Bladder microvascular endothelial cell (primary cell): ENCODE data around the gene ELFN2. TPM values are rescaled to one million over a fixed set of nuclear protein-coding genes. Genes with fewer than 3 reads are reported as not detected.

ENCODE experiments used
- total RNA-seq: library from RNA; depleted of rRNA; stranded (reverse); fragments of >200 nt; gene quantifications from 2 replicates; pipeline ENCODE4 v1.2.3, GENCODE V29; 2014

Gene ELFN2, protein sequence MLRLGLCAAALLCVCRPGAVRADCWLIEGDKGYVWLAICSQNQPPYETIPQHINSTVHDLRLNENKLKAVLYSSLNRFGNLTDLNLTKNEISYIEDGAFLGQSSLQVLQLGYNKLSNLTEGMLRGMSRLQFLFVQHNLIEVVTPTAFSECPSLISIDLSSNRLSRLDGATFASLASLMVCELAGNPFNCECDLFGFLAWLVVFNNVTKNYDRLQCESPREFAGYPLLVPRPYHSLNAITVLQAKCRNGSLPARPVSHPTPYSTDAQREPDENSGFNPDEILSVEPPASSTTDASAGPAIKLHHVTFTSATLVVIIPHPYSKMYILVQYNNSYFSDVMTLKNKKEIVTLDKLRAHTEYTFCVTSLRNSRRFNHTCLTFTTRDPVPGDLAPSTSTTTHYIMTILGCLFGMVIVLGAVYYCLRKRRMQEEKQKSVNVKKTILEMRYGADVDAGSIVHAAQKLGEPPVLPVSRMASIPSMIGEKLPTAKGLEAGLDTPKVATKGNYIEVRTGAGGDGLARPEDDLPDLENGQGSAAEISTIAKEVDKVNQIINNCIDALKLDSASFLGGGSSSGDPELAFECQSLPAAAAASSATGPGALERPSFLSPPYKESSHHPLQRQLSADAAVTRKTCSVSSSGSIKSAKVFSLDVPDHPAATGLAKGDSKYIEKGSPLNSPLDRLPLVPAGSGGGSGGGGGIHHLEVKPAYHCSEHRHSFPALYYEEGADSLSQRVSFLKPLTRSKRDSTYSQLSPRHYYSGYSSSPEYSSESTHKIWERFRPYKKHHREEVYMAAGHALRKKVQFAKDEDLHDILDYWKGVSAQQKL
- total RNA-seq = under 0.01 and 0.06 TPM in 2 replicates

DNA sequence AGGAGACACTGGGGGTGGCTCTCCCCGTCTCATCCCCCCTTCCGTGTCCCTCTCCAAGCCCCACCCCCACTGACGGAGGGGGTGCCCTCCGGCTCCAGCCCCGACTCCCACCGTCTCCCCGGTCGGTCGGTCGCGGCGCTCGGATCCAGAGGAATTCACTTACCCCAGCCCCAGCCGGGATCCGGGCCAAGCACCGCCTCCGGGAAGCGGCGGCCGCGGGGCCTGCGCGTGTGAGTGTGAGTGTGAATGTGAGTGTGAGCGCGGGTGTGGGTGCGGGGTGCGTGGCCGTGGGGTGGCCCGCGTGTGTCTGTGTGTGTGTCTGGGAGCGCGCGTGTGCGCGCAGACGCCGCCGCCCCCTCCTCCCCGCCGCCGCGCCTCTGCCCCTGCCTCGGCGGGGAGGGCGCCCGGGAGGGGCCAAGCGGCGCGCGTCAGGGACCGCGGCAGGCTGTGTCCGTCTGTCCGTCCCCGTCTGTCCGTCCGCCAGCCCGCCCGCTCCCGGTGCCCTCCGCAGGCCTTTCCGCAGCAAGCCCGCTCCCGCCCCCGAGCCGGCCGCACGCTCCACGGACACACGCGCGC, at the start of gene ELFN2:
Gene ELFN2, minus strand, starts transcription at position 345 of the 576 bp plus-strand sequence. CDS start 51,945 bp downstream, outside the sequence.

Other genes with a start within 250 kb of the ELFN2 start
- 2.8 and 4.5 TPM in 2 replicates for gene C1QTNF6, start 239.2 kb downstream of the ELFN2 start, total RNA-seq
- not detected in 2 replicates for gene SSTR3, start 215.0 kb downstream of the ELFN2 start, total RNA-seq
- gene RAC2, start 183.2 kb downstream of the ELFN2 start, total RNA-seq = 9.9 and 18.6 TPM in 2 replicates
- 0.06 TPM in 1 of 2 replicates, not detected in the other for gene CYTH4, start 145.0 kb downstream of the ELFN2 start, total RNA-seq
- gene MFNG, start 58.9 kb upstream of the ELFN2 start, total RNA-seq = 82.4 and 129 TPM in 2 replicates
- gene CARD10, start 91.9 kb upstream of the ELFN2 start, total RNA-seq = 29.6 and 37.2 TPM in 2 replicates
- gene CDC42EP1, start 133.0 kb upstream of the ELFN2 start, total RNA-seq = 13.3 and 18.5 TPM in 2 replicates
- gene LGALS2, start 152.6 kb upstream of the ELFN2 start, total RNA-seq = not detected in 2 replicates
- gene GGA1, start 181.4 kb upstream of the ELFN2 start, total RNA-seq = 25.4 and 50.4 TPM in 2 replicates
- 0.16 and 1.8 TPM in 2 replicates for gene SH3BP1, start 212.2 kb upstream of the ELFN2 start, total RNA-seq
- 4.9 and 8.4 TPM in 2 replicates for gene PDXP, start 231.2 kb upstream of the ELFN2 start, total RNA-seq
- gene LGALS1, start 248.2 kb upstream of the ELFN2 start, total RNA-seq = 4,257 and 8,992 TPM in 2 replicates